Stimulated activated naive CD8-positive, alpha-beta T cell treated with anti-CD3 and anti-CD28 coated beads, Interleukin-15, amount 100 ng/mL, for 72 hours (primary cell): ENCODE measurements around the gene FAM120A.

Experiments used
- ATAC-seq: fragments of 150-1000 bp; cut with Tn5 transposase; 2 replicates; pipeline ENCODE4 v1.10.0; 2021; ENCODE audit warnings: mild to moderate bottlenecking, moderate library complexity
- DNase-seq, 2 donors: peaks; one replicate each; pipeline ENCODE4 v3.0.0; 2021 to 2022
- H3K27ac Mint-ChIP-seq, 2 donors: one replicate each; pipeline ENCODE4 v1.8.0; 2022; ENCODE audit warnings: mild to moderate bottlenecking in 2 of 2, mixed read lengths in 2 of 2, moderate library complexity in 2 of 2
- H3K27me3 Mint-ChIP-seq: one replicate; pipeline ENCODE4 v1.8.0; 2022; ENCODE audit warnings: mixed read lengths
- H3K4me1 Mint-ChIP-seq: one replicate; pipeline ENCODE4 v1.8.0; 2022; ENCODE audit warnings: mild to moderate bottlenecking, mixed read lengths
- H3K4me3 Mint-ChIP-seq, 2 donors: one replicate each; pipeline ENCODE4 v1.8.0; 2022; ENCODE audit warnings: mild to moderate bottlenecking in 2 of 2, mixed read lengths in 2 of 2, moderate library complexity in 1 of 2
- H3K9me3 Mint-ChIP-seq, 2 donors: one replicate each; pipeline ENCODE4 v1.8.0; 2022; ENCODE audit warnings: mixed read lengths in 2 of 2

FAM120A gene

GRCh38 chr9:93540305-93540704 is 88.8 kb downstream of the FAM120A start:
- no peak for DNase-seq
- Mint-ChIP-seq H3K4me3 (no peak overlapping the region), H3K4me1 (peaks cover 7% of the 10 kb centered on the region), H3K27ac (peak overlapping the region in 1 of 2 donors; percentile 14), H3K27me3 (no peaks in the 10 kb centered on the region), H3K9me3 (no peaks in the 10 kb centered on the region)
- ATAC-seq: no peak

GRCh38 chr9:93541005-93541404 is 89.5 kb downstream of the FAM120A start:
- Mint-ChIP-seq H3K9me3 (no peaks in the 10 kb centered on the region), H3K4me1 (peaks cover 7% of the 10 kb centered on the region), H3K27me3 (no peaks in the 10 kb centered on the region), H3K27ac (peak overlapping the region; percentile 19 to 35), H3K4me3 (no peak overlapping the region)
- no peak for DNase-seq
- no peak for ATAC-seq

- Mint-ChIP-seq H3K4me3 (no peak overlapping the region), H3K27ac (peak overlapping the region in 1 of 2 donors; percentile 94), H3K4me1 (peaks cover 7% of the 10 kb centered on the region), H3K9me3 (no peaks in the 10 kb centered on the region), H3K27me3 (no peaks in the 10 kb centered on the region)
- DNase-seq (no peak), ATAC-seq (no peak)
Measured at GRCh38 chr9:93541581-93542349, 90.3 kb downstream of the FAM120A start.

- Mint-ChIP-seq H3K9me3 (no peaks in the 10 kb centered on the region), H3K4me3 (no peak overlapping the region), H3K4me1 (peaks cover 7% of the 10 kb centered on the region), H3K27me3 (no peaks in the 10 kb centered on the region), H3K27ac (peak overlapping the region; percentile 75 to 80)
- ATAC-seq: no peak
- DNase-seq: no peak
Measured at GRCh38 chr9:93543117-93543516, 91.6 kb downstream of the FAM120A start.

GRCh38 chr9:93546356-93546755 is 94.9 kb downstream of the FAM120A start:
- no peaks in the 10 kb centered on the region for H3K27me3 Mint-ChIP-seq
- DNase-seq (no peak), ATAC-seq (no peak)
- H3K4me3 Mint-ChIP-seq: no peak overlapping the region
- H3K27ac Mint-ChIP-seq: no peak overlapping the region
- H3K4me1 Mint-ChIP-seq: no peaks in the 10 kb centered on the region
- no peaks in the 10 kb centered on the region for H3K9me3 Mint-ChIP-seq

- Mint-ChIP-seq H3K9me3 (no peaks in the 10 kb centered on the region), H3K4me1 (no peaks in the 10 kb centered on the region), H3K4me3 (no peak overlapping the region), H3K27ac (no peak overlapping the region), H3K27me3 (no peaks in the 10 kb centered on the region)
- DNase-seq (no peak), ATAC-seq (no peak)
Measured at GRCh38 chr9:93549611-93550010, 98.1 kb downstream of the FAM120A start.

- Mint-ChIP-seq H3K9me3 (no peaks in the 10 kb centered on the region), H3K27me3 (no peaks in the 10 kb centered on the region), H3K4me1 (no peaks in the 10 kb centered on the region), H3K27ac (no peak overlapping the region), H3K4me3 (no peak overlapping the region)
- ATAC-seq: no peak
- no peak for DNase-seq
Measured at GRCh38 chr9:93552923-93553322, 101.4 kb downstream of the FAM120A start.

- Mint-ChIP-seq H3K4me3 (no peak overlapping the region), H3K9me3 (no peaks in the 10 kb centered on the region), H3K27me3 (no peaks in the 10 kb centered on the region), H3K4me1 (no peaks in the 10 kb centered on the region), H3K27ac (no peak overlapping the region)
- no peak for DNase-seq
- no peak for ATAC-seq
Measured at GRCh38 chr9:93555370-93555769, 103.9 kb downstream of the FAM120A start.

GRCh38 chr9:93557366-93558137 is 106.1 kb downstream of the FAM120A start:
- Mint-ChIP-seq H3K9me3 (no peaks in the 10 kb centered on the region), H3K4me1 (no peaks in the 10 kb centered on the region), H3K4me3 (no peak overlapping the region), H3K27ac (peak overlapping the region in 1 of 2 donors; percentile 48), H3K27me3 (no peaks in the 10 kb centered on the region)
- no peak for DNase-seq
- ATAC-seq: no peak

- Mint-ChIP-seq H3K27me3 (no peaks in the 10 kb centered on the region), H3K4me1 (no peaks in the 10 kb centered on the region), H3K27ac (peak overlapping the region in 1 of 2 donors; percentile 50), H3K9me3 (no peaks in the 10 kb centered on the region), H3K4me3 (no peak overlapping the region)
- DNase-seq (no peak), ATAC-seq (no peak)
Measured at GRCh38 chr9:93558503-93558902, 107.0 kb downstream of the FAM120A start.

- H3K27me3 Mint-ChIP-seq: no peaks in the 10 kb centered on the region
- H3K9me3 Mint-ChIP-seq: no peaks in the 10 kb centered on the region
- peaks cover 9% of the 10 kb centered on the region for H3K4me1 Mint-ChIP-seq
- H3K4me3 Mint-ChIP-seq: no peak overlapping the region
- DNase-seq (no peak), ATAC-seq (no peak)
- H3K27ac Mint-ChIP-seq: no peak overlapping the region
Measured at GRCh38 chr9:93560991-93561390, 109.5 kb downstream of the FAM120A start.

- Mint-ChIP-seq H3K4me3 (no peak overlapping the region), H3K27me3 (no peaks in the 10 kb centered on the region), H3K27ac (no peak overlapping the region), H3K4me1 (peaks cover 17% of the 10 kb centered on the region), H3K9me3 (no peaks in the 10 kb centered on the region)
- DNase-seq (no peak), ATAC-seq (no peak)
Measured at GRCh38 chr9:93562157-93562556, 110.7 kb downstream of the FAM120A start.

GRCh38 chr9:93565089-93565488 is 113.6 kb downstream of the FAM120A start:
- DNase-seq (no peak), ATAC-seq (no peak)
- no peaks in the 10 kb centered on the region for H3K27me3 Mint-ChIP-seq
- H3K4me1 Mint-ChIP-seq: peaks cover 37% of the 10 kb centered on the region
- no peak overlapping the region for H3K4me3 Mint-ChIP-seq
- H3K27ac Mint-ChIP-seq: no peak overlapping the region
- H3K9me3 Mint-ChIP-seq: peaks cover 0 to under 1% of the 10 kb centered on the region in 2 donors

GRCh38 chr9:93566408-93567270 is 115.2 kb downstream of the FAM120A start:
- no peaks in the 10 kb centered on the region for H3K27me3 Mint-ChIP-seq
- peak overlapping the region; percentile 92 to 93 for H3K4me3 Mint-ChIP-seq
- H3K9me3 Mint-ChIP-seq: peaks cover 11 to 12% of the 10 kb centered on the region in 2 donors
- DNase-seq (peak; percentile 98 to 99), ATAC-seq (peak; percentile 95)
- H3K27ac Mint-ChIP-seq: peak overlapping the region; percentile 97 to 98
- peaks cover 37% of the 10 kb centered on the region for H3K4me1 Mint-ChIP-seq

GRCh38 chr9:93567271-93567959 is 115.9 kb downstream of the FAM120A start:
- peaks cover 37% of the 10 kb centered on the region for H3K4me1 Mint-ChIP-seq
- H3K27me3 Mint-ChIP-seq: no peaks in the 10 kb centered on the region
- peaks cover 11 to 12% of the 10 kb centered on the region in 2 donors for H3K9me3 Mint-ChIP-seq
- peak overlapping the region; percentile 97 to 98 for H3K27ac Mint-ChIP-seq
- peak; percentile 3 for ATAC-seq
- peak overlapping the region; percentile 92 to 93 for H3K4me3 Mint-ChIP-seq
- no peak for DNase-seq
